HepG2 (cell line): ENCODE data around the gene GPR55. TPM values are rescaled to one million over a fixed set of nuclear protein-coding genes. Genes with fewer than 3 reads are reported as not detected.

ENCODE experiments used
- ETV6 ChIP-seq: sonication (generic); formaldehyde crosslinking; conservative IDR thresholded peaks from 2 replicates; pipeline ENCODE4 v1.4.0; 2020; ENCODE audit warnings: missing genetic modification reagents
- HES4 ChIP-seq: sonication (generic); formaldehyde crosslinking; IDR thresholded peaks from 2 replicates; pipeline ENCODE4 v1.9.0; 2021; ENCODE audit warnings: mild to moderate bottlenecking, missing genetic modification reagents, borderline replicate concordance
- MTF2 ChIP-seq: sonication (generic); formaldehyde crosslinking; IDR thresholded peaks from 2 replicates; pipeline ENCODE4 v1.5.0; 2020; ENCODE audit warnings: missing genetic modification reagents, borderline replicate concordance
- NBN ChIP-seq: fragments of 450-650 bp; conservative IDR thresholded peaks from 2 replicates; pipeline ENCODE4 v1.6.1; 2017
- NCOR1 ChIP-seq: fragments of 200-600 bp; sonication (generic); IDR thresholded peaks from 2 replicates; pipeline ENCODE4 v1.7.0; 2017; ENCODE audit warnings: antibody characterized with exemption, low read length, borderline replicate concordance
- NFATC3 ChIP-seq: sonication (generic); formaldehyde crosslinking; IDR thresholded peaks from 2 replicates; pipeline ENCODE4 v1.5.1; 2020; ENCODE audit warnings: mild to moderate bottlenecking, missing genetic modification reagents
- NFYB ChIP-seq: sonication (generic); formaldehyde crosslinking; IDR thresholded peaks from 2 replicates; pipeline ENCODE4 v1.4.0; 2020; ENCODE audit warnings: missing genetic modification reagents
- NKX3-1 ChIP-seq: sonication (generic); formaldehyde crosslinking; IDR thresholded peaks from 2 replicates; pipeline ENCODE4 v1.5.0; 2020; ENCODE audit warnings: missing genetic modification reagents
- REL ChIP-seq: sonication (generic); formaldehyde crosslinking; conservative IDR thresholded peaks from 2 replicates; pipeline ENCODE4 v1.8.0; 2022; ENCODE audit warnings: mild to moderate bottlenecking, missing genetic modification reagents, moderate library complexity
- SALL1 ChIP-seq: sonication (generic); formaldehyde crosslinking; IDR thresholded peaks from 2 replicates; pipeline ENCODE4 v1.8.0; 2022; ENCODE audit warnings: mild to moderate bottlenecking, missing genetic modification reagents
- SALL2 ChIP-seq: sonication (generic); formaldehyde crosslinking; IDR thresholded peaks from 2 replicates; pipeline ENCODE4 v1.8.1; 2023; ENCODE audit warnings: mild to moderate bottlenecking, missing genetic modification reagents, inconsistent platforms
- SCMH1 ChIP-seq: sonication (generic); formaldehyde crosslinking; IDR thresholded peaks from 2 replicates; pipeline ENCODE4 v1.9.0; 2021; ENCODE audit warnings: missing genetic modification reagents, mild to moderate bottlenecking, borderline replicate concordance
- SETDB1 ChIP-seq: sonication (generic); formaldehyde crosslinking; IDR thresholded peaks from 2 replicates; pipeline ENCODE4 v1.5.1; 2020; ENCODE audit warnings: missing genetic modification reagents, mild to moderate bottlenecking, borderline replicate concordance
- SKI ChIP-seq: fragments of 450-650 bp; IDR thresholded peaks from one replicate; pipeline ENCODE4 v1.6.1; 2018; ENCODE audit warnings: mild to moderate bottlenecking; ENCODE audit not compliant: partially characterized antibody
- SMARCE1 ChIP-seq: fragments of 450-650 bp; IDR thresholded peaks from 2 replicates; pipeline ENCODE4 v1.6.1; 2017; ENCODE audit warnings: borderline replicate concordance
- SP4 ChIP-seq: sonication (generic); formaldehyde crosslinking; IDR thresholded peaks from 2 replicates; pipeline ENCODE4 v1.8.1; 2023; ENCODE audit warnings: mild to moderate bottlenecking, missing genetic modification reagents
- TBX2 ChIP-seq: sonication (generic); formaldehyde crosslinking; IDR thresholded peaks from 2 replicates; pipeline ENCODE4 v1.5.0; 2020; ENCODE audit warnings: missing genetic modification reagents, mild to moderate bottlenecking, borderline replicate concordance
- ZMYM3 ChIP-seq: sonication (generic); formaldehyde crosslinking; IDR thresholded peaks from 2 replicates; pipeline ENCODE4 v1.5.1; 2020; ENCODE audit warnings: mild to moderate bottlenecking, missing genetic modification reagents
- ZNF234 ChIP-seq: sonication (generic); formaldehyde crosslinking; conservative IDR thresholded peaks from 2 replicates; pipeline ENCODE4 v1.5.1; 2020; ENCODE audit warnings: mild to moderate bottlenecking, missing genetic modification reagents
- ZNF326 ChIP-seq: sonication (generic); formaldehyde crosslinking; IDR thresholded peaks from 2 replicates; pipeline ENCODE4 v1.4.0; 2020; ENCODE audit warnings: missing genetic modification reagents, borderline replicate concordance
- ZNF33B ChIP-seq: sonication (generic); formaldehyde crosslinking; IDR thresholded peaks from 2 replicates; pipeline ENCODE4 v1.5.1; 2020; ENCODE audit warnings: mild to moderate bottlenecking, missing genetic modification reagents
- ZNF468 ChIP-seq: sonication (generic); formaldehyde crosslinking; IDR thresholded peaks from 2 replicates; pipeline ENCODE4 v1.8.0; 2022; ENCODE audit warnings: mild to moderate bottlenecking, moderate library complexity, missing genetic modification reagents
- ZNF556 ChIP-seq: sonication (generic); formaldehyde crosslinking; IDR thresholded peaks from 2 replicates; pipeline ENCODE4 v1.4.0; 2020; ENCODE audit warnings: mild to moderate bottlenecking, missing genetic modification reagents, borderline replicate concordance
- ZNF572 ChIP-seq: sonication (generic); formaldehyde crosslinking; IDR thresholded peaks from 2 replicates; pipeline ENCODE4 v1.5.1; 2020; ENCODE audit warnings: mild to moderate bottlenecking, missing genetic modification reagents
- ZNF841 ChIP-seq: sonication (generic); formaldehyde crosslinking; IDR thresholded peaks from 2 replicates; pipeline ENCODE4 v1.8.1; 2023; ENCODE audit warnings: missing genetic modification reagents, borderline replicate concordance
- polyA plus RNA-seq, 8 experiments: library from polyadenylated mRNA; depleted of rRNA in 3 of 8; stranded (reverse) in 7 of 8; unstranded in 1 of 8; fragments of >200 nt; fragmentation: Illumina TruSeq in 4 of 8; extraction: Trizol in 4 of 8; gene quantifications; 2 replicates each; pipeline versions ENCODE4 v1.2.1 to v1.2.3, GENCODE V29; 2011 to 2016; ENCODE audit warnings: low read depth in 4 of 8, missing spikeins in 1 of 8, mixed read lengths in 1 of 8; ENCODE audit not compliant: insufficient read depth in 1 of 8
- total RNA-seq, 5 experiments: library from RNA; depleted of rRNA; stranded (reverse); fragments of >200 nt; fragmentation: Illumina TruSeq; extraction: Trizol; gene quantifications; 2 replicates each; pipeline ENCODE4 v1.2.3, GENCODE V29; 2016; ENCODE audit warnings: low read depth in 1 of 5
- TF ChIP-seq, protein P1 (sequence below): sonication (generic); formaldehyde crosslinking; IDR thresholded peaks from 2 replicates; pipeline ENCODE4 v1.4.0; 2020; ENCODE audit warnings: missing genetic modification reagents
- TF ChIP-seq, protein P2 (sequence below): sonication (generic); formaldehyde crosslinking; conservative IDR thresholded peaks from 2 replicates; pipeline ENCODE4 v1.8.0; 2022; ENCODE audit warnings: low read depth, missing genetic modification reagents
- TF ChIP-seq, protein P3 (sequence below): sonication (generic); formaldehyde crosslinking; IDR thresholded peaks from 2 replicates; pipeline ENCODE4 v1.8.1; 2023; ENCODE audit warnings: mild to moderate bottlenecking, missing genetic modification reagents

GPR55 gene
- total and polyA plus RNA-seq, 2 of the 13 experiments (the other 11 are each of a cell fraction or from before 2014, with no cell fraction given), result not detected

DNA sequence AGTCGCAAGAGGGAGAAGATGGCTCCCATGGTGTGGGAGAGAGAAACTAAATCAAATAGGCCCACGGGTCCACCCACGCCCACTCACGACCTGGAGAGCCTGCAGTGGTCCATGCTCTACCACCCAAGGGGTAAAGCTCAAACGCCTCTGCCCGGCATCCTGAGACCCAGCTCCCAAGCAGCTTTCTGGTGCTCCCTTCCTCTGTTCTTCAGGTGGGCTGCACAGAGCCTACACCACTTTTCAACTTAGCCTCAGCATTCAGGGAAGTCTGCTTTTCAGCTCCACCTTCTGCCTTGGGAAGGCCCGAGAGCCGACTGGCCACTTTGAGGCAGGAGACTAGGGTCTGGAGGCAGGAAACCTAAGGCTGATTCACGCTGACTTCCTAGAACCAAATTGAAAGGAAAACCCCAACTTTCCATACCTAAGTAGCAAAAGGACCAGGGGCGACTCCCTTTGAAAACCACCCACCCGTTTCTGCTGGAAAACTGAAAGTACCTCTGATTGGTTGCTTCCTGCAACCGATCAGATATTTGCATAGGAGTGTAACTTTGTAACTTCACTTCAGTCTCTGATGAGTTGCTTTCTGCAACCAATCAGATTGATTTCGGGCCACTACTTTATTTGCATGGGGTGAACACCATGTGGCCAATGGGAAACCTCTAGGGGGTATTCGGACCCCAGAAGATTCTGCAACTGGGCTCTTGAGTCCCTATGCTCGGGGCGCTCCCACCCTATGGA lies 44.0 kb upstream of the GPR55 start (continued):
- TF ChIP-seq, protein P1, sequence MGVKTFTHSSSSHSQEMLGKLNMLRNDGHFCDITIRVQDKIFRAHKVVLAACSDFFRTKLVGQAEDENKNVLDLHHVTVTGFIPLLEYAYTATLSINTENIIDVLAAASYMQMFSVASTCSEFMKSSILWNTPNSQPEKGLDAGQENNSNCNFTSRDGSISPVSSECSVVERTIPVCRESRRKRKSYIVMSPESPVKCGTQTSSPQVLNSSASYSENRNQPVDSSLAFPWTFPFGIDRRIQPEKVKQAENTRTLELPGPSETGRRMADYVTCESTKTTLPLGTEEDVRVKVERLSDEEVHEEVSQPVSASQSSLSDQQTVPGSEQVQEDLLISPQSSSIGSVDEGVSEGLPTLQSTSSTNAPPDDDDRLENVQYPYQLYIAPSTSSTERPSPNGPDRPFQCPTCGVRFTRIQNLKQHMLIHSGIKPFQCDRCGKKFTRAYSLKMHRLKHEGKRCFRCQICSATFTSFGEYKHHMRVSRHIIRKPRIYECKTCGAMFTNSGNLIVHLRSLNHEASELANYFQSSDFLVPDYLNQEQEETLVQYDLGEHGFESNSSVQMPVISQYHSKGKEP (CRISPR knock-in tag), result no peak
- TF ChIP-seq ZNF234 (peak; percentile 70; the same call in 1 of the 2 replicates), NCOR1 (no peak), SP4 (CRISPR knock-in tag) (no peak), MTF2 (0 out of 2 replicates have a peak, but pooled peaks have one; percentile 54), ZMYM3 (CRISPR knock-in tag) (no peak), ZNF841 (CRISPR knock-in tag) (no peak), NBN (no peak), REL (no peak), SKI (no peak), NKX3-1 (CRISPR knock-in tag) (no peak), SETDB1 (CRISPR knock-in tag) (no peak), SCMH1 (CRISPR knock-in tag) (no peak), TBX2 (CRISPR knock-in tag) (no peak), HES4 (CRISPR knock-in tag) (0 out of 2 replicates have a peak, but pooled peaks have one; percentile 12), SALL1 (peak; percentile 34; the same call in 1 of the 2 replicates), ZNF326 (CRISPR knock-in tag) (no peak), ZNF468 (no peak), ZNF572 (no peak), ETV6 (CRISPR knock-in tag) (no peak), NFYB (peak; percentile 46; the same call in 1 of the 2 replicates), ZNF33B (0 out of 2 replicates have a peak, but pooled peaks have one; percentile 53), SMARCE1 (no peak), NFATC3 (no peak), ZNF556 (CRISPR knock-in tag) (0 out of 2 replicates have a peak, but pooled peaks have one; percentile 11), SALL2 (CRISPR knock-in tag) (no peak)
- TF ChIP-seq, protein P2, sequence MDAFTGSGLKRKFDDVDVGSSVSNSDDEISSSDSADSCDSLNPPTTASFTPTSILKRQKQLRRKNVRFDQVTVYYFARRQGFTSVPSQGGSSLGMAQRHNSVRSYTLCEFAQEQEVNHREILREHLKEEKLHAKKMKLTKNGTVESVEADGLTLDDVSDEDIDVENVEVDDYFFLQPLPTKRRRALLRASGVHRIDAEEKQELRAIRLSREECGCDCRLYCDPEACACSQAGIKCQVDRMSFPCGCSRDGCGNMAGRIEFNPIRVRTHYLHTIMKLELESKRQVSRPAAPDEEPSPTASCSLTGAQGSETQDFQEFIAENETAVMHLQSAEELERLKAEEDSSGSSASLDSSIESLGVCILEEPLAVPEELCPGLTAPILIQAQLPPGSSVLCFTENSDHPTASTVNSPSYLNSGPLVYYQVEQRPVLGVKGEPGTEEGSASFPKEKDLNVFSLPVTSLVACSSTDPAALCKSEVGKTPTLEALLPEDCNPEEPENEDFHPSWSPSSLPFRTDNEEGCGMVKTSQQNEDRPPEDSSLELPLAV (CRISPR knock-in tag), result no peak
- TF ChIP-seq, protein P3, sequence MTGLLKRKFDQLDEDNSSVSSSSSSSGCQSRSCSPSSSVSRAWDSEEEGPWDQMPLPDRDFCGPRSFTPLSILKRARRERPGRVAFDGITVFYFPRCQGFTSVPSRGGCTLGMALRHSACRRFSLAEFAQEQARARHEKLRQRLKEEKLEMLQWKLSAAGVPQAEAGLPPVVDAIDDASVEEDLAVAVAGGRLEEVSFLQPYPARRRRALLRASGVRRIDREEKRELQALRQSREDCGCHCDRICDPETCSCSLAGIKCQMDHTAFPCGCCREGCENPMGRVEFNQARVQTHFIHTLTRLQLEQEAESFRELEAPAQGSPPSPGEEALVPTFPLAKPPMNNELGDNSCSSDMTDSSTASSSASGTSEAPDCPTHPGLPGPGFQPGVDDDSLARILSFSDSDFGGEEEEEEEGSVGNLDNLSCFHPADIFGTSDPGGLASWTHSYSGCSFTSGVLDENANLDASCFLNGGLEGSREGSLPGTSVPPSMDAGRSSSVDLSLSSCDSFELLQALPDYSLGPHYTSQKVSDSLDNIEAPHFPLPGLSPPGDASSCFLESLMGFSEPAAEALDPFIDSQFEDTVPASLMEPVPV (CRISPR knock-in tag), result no peak
